K562 (cell line): ENCODE results near the gene TM7SF2.

Source experiments
- EZH2 ChIP-seq: IDR thresholded peaks from 2 replicates; pipeline ENCODE4 v1.6.1; 2012; ENCODE audit warnings: low read depth, mild to moderate bottlenecking, inconsistent platforms, low read length, borderline replicate concordance
- FOXJ3 ChIP-seq: sonication (generic); formaldehyde crosslinking; IDR thresholded peaks from 2 replicates; pipeline ENCODE4 v1.4.0; 2020; ENCODE audit warnings: mild to moderate bottlenecking, missing genetic modification reagents
- KLF16 ChIP-seq: IDR thresholded peaks from 2 replicates; pipeline ENCODE4 v1.6.1; 2016; ENCODE audit warnings: antibody characterized with exemption
- NR2F6 ChIP-seq: fragments of 450-650 bp; formaldehyde crosslinking; IDR thresholded peaks from 2 replicates; pipeline ENCODE4 v1.4.0; 2020; ENCODE audit warnings: mild to moderate bottlenecking
- POLR2A ChIP-seq: fragments of 450-650 bp; conservative IDR thresholded peaks from 2 replicates; pipeline ENCODE4 v1.6.1; 2016
- SMARCA4 ChIP-seq: fragments of 450-650 bp; IDR thresholded peaks from 2 replicates; pipeline ENCODE4 v1.6.1; 2016
- ZNF75A ChIP-seq: fragments of 450-650 bp; formaldehyde crosslinking; IDR thresholded peaks from 2 replicates; pipeline ENCODE4 v1.4.0; 2020; ENCODE audit warnings: mild to moderate bottlenecking
- TF ChIP-seq, protein P1 (sequence below), 3 experiments: IDR thresholded peaks in 2 of 3; conservative IDR thresholded peaks in 1 of 3; 2 replicates each; pipeline ENCODE4 v1.5.1; 2011 to 2012; ENCODE audit warnings: low read length in 3 of 3, mild to moderate bottlenecking in 3 of 3, control low read depth in 2 of 3, improper control_type of control experiment in 1 of 3, inconsistent platforms in 1 of 3, low read depth in 1 of 3, mixed read lengths in 1 of 3, moderate library complexity in 1 of 3; ENCODE audit not compliant: insufficient read depth in 2 of 3

DNA sequence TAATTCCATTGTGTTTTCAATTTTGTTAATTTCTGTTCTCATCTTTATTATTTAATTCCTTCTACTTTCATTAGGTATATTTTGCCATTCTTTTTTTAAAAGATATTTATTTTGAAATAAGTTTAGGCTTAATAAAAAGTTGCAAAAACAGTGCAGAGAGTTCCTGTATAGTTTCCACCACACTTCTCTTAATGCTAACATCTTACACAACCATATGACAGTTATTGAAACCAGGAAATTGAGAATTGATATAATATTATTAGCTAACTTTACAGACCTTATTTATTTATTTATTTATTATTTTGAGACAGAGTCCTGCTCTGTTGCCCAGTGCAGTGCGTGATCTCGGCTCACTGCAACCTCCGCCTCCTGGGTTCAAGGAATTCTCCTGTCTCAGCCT is 44.6 kb downstream of the TM7SF2 start:
- no peak for TF ChIP-seq NR2F6 (CRISPR knock-in tag)
- TF ChIP-seq, protein P1, sequence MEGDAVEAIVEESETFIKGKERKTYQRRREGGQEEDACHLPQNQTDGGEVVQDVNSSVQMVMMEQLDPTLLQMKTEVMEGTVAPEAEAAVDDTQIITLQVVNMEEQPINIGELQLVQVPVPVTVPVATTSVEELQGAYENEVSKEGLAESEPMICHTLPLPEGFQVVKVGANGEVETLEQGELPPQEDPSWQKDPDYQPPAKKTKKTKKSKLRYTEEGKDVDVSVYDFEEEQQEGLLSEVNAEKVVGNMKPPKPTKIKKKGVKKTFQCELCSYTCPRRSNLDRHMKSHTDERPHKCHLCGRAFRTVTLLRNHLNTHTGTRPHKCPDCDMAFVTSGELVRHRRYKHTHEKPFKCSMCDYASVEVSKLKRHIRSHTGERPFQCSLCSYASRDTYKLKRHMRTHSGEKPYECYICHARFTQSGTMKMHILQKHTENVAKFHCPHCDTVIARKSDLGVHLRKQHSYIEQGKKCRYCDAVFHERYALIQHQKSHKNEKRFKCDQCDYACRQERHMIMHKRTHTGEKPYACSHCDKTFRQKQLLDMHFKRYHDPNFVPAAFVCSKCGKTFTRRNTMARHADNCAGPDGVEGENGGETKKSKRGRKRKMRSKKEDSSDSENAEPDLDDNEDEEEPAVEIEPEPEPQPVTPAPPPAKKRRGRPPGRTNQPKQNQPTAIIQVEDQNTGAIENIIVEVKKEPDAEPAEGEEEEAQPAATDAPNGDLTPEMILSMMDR (IDR thresholded peaks at IDR 0.05 in 2 of 3, conservative IDR thresholded peaks at IDR 0.05 in 1 of 3; ENCODE audit: insufficient read depth in 2 of 3, low read depth in 1 of 3, low read length in 3 of 3) = no peak
- no peak for TF ChIP-seq KLF16
- TF ChIP-seq POLR2A = no peak
- TF ChIP-seq ZNF75A (CRISPR knock-in tag) = no peak
- no peak for TF ChIP-seq SMARCA4
- TF ChIP-seq EZH2 = no peak
- TF ChIP-seq FOXJ3 = no peak
